Activated naive CD8-positive, alpha-beta T cell treated with anti-CD3 and anti-CD28 coated beads, Interleukin-2, amount 50 U/mL, for 16 hours (primary cell): ENCODE results near the gene SLC16A13.
"Not testable (repeated sequence)": the region's sequence is repeated elsewhere in the genome, so short reads cannot be mapped to it uniquely, and the experiment has no call there.

Source experiments
- DNase-seq: peaks from one replicate; pipeline ENCODE4 v3.0.0-alpha.2; 2020; ENCODE audit warnings: low read depth, low spot score

Gene SLC16A13

DNA sequence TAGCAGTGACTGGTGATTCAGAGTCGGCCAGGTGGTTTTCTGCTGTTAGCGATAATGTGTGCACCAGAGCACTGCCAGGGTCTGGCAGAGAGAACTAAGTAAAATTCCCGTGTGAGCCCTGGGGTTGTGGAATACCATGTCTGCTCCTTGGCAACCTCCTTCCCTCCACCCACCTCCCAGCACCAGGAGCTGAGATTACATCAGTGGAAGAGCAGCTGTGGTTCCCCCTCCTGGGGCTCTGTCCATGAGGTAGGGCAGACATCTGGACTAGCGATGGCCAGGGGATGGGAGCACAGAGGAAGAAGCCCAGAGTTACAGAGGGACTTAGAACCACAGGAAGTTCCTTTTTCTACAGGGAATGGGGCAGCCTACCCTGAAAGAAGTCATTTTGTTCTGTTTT is 28.4 kb downstream of the SLC16A13 start:
- DNase-seq, result no peak

DNA sequence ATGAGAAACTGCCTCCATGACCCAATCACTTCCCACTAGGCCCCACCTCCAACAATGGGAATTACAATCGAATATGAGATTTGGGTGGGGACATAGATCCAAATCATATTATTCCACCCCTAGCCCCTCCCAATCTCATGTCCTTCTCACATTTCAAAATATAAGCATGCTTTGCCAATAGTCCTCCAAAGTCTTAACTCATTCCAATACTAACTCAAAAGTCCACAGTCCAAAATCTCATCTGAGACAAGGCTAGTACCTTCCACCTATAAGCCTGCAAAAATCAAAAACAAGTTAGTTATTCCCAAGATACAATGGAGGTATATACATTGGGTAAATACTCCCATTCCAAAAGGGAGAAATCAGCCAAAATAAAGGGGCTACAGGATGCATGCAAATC is 31.4 kb downstream of the SLC16A13 start:
- DNase-seq, result no peak

DNA sequence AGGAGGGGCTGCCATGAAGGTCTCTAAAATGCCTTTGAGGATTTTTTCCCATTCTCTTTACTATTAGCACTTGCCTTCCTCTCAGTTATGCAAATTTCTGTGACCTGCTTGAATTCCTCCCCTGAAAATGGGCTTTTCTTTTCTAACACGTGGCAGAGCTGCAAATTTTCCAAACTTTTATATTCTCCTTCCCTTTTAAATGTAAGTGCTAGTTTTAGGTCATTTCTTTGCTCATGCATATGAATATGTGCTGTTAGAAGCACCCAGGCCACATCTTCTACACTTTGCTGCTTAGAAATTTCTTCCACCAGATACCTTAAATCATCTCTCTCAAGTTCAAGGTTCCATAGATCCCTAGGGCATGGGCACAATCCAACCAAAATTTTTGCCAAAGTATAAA is 32.5 kb downstream of the SLC16A13 start:
- DNase-seq, result no peak

DNA sequence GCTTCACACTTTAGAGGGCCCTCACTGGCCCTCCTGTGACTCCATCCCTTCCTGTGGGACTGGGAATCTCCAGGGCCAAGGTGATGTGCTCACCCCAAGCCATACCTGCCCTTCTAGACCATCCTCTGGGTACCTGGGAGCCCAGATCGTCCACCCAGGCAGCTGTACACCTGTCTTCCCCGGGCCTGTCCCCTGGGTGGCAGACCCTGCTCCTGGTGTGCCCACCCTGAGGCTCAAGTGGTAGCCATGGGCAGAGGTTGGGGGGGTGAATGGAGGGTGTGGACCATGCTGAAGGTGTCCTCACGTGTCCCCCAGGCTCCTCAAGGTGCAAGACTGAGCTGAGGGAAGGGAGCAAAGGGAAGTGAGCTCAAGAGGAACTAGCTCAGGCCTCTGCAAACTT is 34.9 kb downstream of the SLC16A13 start:
- DNase-seq, result no peak

DNA sequence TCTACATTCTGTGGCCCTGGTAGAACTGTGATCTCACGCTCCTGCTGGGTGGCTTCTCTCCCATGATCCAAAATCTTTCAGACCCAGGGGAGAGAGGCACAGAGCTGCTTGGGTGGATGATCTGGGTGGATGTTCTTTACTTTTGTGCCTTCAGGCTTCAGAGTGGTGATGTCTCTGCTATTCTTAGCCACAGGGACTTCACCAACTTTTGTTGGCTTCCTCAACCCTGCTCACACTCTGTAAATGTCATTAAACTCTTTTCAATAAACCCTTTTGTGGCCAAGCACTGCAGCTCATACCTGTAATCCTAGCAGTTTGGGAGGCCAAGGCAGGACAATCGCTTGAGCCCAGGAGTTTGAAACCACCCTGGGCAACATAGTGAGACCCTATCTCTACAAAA is 36.6 kb downstream of the SLC16A13 start:
- no peak for DNase-seq

DNA sequence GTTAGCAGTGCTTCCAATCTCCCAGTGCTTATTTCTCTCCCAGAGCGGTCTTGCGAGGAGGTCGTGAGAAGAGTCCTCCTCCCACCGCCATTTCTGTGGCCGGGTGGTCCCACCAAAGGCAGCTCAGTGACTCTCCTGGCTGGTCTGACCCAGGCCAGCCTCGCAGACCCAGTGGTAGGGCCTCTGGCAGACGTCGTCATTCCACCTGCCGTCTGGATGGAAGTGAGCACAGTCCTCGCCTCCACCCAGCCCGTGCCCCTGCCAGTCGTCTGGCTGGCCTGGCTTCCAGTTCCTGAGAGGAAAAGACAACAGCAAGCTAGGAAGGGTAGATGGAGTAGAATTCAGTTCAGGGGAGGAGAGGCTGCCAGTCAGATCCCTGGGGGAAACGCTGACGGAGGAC is 39.1 kb downstream of the SLC16A13 start:
- no peak for DNase-seq

DNA sequence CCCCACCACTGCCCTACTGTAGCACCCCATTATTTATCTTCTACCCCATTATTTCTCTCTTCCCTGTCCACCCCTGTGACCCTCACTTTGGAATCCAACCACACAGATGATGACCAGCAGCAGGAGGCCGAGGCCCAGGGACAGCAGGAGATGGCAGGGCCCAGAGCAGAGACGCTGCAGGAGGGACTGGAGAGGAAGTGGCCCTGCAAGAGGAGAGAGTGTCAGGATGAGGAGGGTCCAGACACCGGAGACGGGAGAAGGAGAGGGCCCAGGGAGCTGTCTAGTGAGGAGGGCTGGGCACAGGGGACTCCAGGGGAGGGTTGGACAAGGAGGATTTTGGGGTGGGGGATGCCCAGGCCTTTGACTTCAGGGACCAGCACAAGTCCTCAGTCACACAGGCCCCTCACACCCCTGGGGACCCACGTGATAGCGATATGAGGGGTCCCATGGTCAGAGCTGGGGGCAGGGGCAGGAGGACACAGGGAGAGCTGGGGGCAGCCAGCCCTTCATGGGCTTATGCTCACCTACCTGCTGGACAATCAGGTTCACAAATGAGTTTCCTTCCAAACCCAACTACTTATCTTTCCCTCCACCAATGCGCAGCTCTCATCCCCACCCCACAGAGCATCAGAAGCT is 42.2 kb downstream of the SLC16A13 start:
- DNase-seq, result no peak

DNA sequence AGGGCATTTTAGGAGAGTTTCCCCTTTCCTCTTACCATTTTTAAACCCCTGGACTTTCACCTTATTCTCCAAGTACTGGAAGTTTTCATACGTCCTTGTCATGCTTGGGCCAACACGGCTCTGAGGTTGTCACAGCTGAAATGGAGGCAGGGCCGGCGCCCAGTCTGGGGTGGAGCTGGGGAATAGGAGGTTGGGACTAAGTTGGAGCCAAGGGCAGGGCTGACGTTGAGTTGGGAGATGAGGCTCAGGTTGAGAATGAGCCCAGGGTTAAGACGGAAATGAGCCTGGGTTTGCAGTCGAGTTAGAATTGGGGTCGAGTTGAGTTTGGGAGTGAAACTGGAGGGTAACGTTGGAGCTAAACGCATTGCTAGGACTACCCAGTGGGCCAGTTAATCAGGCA is 42.9 kb downstream of the SLC16A13 start:
- DNase-seq, result no peak

DNA sequence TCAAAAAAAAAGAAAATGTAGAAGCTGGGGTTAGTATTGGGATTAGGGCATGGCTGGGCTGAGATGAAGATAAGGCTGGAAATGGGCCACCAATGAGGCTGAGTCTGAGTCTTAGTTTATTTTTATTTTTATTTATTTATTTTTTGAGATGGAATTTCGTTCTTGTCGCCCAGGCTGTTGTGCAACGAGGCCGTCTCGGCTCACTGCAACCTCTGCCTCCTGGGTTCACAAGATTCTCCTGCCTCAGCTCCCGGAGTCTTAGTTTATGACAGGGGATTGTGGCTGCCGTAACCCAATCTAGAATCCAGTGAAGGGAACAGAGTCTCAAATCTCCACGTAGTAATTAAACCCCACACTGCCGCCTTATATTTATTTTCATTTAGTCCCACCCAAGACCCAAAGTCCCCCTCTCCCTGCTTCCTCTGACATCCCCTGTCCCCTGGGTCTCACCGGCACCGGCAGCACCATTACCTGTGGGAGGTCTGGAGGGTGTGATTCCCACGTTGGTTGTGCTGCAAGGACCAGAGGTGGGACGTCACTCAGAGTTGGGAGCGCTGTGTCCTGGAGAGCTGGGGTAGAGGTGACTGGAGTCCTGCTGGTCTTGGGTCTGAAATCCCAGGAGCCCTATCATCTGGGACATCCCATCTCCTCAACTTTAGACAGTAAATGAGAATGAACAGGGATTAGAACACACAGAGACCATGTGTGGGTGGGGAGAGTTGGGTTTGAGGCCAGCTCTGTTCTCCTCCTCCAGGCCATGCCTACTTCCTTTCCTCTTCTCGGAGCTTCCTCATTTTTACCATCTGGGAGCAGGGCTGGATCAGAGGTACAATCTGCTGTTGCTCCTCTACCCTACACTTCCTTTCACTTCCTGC is 44.0 kb downstream of the SLC16A13 start, which contains the start of gene CLEC10A:
Gene CLEC10A (minus strand): TSS at position 671 of the 875 bp plus-strand sequence. CDS start 1,439 bp downstream, outside the sequence.
- no peak for DNase-seq

DNA sequence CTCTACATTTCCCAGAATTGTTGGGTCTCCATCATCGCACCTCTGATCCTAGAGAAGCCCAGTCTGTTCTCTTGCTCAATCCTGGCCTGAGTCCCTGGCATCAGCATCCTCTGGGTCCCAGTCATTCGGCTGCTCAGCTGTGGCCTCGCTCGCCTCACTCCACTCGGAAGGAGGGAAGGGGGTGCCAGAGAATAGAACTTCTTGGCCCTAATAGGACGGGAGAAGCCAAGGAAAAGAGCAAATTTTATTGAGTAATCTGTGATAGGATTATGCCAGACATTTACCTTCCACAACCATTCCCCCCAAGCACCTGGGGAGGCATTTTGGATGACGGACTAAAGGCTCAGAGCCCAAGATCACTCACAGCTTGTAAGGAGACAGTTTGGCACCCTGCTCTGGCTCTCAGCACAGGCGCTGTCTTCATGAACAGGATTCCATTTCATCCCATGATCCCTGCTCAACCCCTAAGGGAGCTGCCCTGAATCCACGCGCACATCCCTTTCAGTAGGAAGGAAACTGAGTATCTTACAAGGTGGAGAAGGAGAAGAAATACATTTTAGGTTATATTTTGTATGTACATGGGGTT is 44.7 kb downstream of the SLC16A13 start:
- DNase-seq, result no peak

DNA sequence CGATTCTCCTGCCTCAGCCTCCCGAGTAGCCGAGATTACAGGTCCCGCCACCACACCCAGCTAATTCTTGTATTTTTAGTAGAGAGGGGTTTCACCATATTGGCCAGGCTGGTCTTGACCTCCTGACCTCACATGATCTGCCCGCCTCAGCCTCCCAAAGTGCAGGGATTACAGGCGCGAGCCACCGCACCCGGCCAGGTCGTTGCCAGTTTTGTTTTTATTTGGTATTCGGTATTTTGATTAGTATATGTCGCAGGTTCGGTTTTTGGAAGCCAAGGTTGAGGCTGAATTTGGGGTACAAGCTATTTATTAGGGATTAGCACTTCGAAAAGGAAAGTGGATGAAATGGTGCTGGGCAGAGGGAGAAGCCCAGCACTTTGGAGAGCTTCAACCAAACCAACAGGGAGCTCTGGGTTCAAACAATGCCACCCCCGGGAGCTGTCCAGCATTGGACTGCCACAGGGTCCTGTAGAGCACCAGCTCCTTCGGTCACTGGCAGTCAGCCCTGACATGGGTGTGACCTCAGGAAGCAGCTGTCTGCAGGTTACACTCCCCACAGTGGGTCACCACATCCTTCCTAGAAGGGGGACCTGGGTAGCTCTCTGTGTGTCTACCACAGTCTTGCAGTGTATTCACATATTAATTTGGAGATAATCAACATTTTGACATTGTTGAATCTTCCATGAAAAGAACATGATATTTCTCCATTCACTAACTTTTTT is 45.7 kb downstream of the SLC16A13 start:
- DNase-seq, result no peak

DNA sequence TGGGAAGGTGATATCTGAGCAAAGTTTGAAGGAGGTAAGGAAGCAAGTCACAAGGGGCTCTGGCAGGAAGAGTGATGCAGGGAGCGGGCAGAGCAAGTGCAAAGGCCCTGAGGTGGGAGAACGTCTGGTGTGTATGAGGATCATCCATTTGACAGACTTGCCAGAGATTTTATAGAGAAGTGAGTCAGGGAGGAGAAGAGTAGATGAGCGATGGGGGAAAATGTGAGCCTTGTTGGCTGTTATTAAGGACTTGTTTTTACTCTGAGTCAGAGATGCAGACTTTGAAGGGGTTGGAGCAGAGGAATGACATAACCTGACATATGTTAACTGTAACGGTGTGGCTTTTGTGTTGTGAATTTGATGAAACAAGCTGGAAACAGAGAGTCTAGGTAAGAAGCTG is 47.8 kb downstream of the SLC16A13 start:
- no peak for DNase-seq

DNA sequence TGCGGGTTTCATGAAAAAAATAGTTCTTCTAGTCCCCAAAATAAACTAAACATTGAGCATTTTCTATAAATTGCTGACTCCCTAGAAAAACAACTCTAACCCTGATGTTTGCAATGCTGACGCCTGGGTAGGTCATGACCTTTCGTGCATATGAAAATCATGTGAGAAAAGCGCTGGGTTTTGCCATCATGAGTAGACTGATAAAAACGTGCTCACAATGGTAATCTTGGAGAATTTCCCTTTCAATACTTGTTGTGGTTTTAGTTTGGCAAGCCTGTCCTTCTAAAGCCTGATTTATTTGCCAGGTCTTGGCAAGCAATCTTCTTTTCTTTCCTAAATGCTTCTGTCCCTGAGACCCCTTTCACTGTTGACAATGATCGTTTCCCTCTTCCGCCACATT is 48.3 kb downstream of the SLC16A13 start:
- no peak for DNase-seq

DNA sequence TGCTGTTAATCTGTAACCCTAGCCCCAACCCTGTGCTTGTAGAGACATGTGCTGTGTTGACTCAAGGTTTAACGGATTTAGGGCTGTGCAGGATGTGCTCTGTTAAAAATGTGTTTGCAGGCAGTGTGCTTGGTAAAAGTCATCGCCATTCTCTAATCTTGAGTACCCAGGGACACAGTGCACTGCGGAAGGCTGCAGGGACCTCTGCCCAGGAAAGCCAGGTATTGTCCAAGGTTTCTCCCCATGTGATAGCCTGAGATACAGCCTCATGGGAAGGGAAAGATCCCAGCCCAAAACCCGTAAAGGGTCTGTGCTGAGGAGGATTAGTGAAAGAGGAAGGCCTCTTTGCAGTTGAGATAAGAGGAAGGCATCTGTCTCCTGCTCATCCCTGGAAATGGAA is 52.6 kb downstream of the SLC16A13 start:
- not testable (repeated sequence) for DNase-seq

DNA sequence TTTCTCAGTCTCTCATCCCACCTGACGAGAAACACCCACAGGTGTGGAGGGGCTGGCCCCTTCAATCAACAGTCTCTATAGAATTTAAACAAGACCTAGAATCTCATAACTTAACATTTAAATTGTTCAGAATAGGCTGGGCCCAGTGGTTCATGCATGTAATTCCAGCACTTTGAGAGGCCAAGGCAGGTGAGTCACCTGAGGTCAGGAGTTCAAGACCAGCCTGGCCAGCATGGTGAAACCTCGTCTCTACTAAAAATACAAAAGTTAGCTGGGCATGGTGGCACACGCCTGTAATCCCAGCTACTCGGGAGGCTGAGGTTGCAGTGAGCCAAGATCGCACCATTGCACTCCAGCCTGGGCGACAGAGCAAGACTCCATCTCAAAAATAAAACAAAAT is 53.8 kb downstream of the SLC16A13 start:
- DNase-seq, result not testable (repeated sequence)
